GM04503 (cell line): ENCODE measurements around the gene NOTCH4.
"Not testable (repeated sequence)": the region's sequence is repeated elsewhere in the genome, so short reads cannot be mapped to it uniquely, and the experiment has no call there.

Source experiments
- DNase-seq: peaks from one replicate; pipeline ENCODE4 v3.0.0-alpha.2; 2012; ENCODE audit warnings: low read depth

NOTCH4 gene

GRCh38 chr6:32218167-32218566 is 5.7 kb downstream of the NOTCH4 start:
- DNase-seq: no peak

GRCh38 chr6:32216998-32217397 is 6.9 kb downstream of the NOTCH4 start:
- DNase-seq: no peak

GRCh38 chr6:32216285-32216684 is 7.6 kb downstream of the NOTCH4 start:
- no peak for DNase-seq

GRCh38 chr6:32215617-32216016 is 8.2 kb downstream of the NOTCH4 start:
- DNase-seq: no peak

- no peak for DNase-seq
Measured at GRCh38 chr6:32214126-32214525, 9.7 kb downstream of the NOTCH4 start.

GRCh38 chr6:32213649-32214048 is 10.2 kb downstream of the NOTCH4 start:
- DNase-seq: no peak

GRCh38 chr6:32212076-32212760 is 11.6 kb downstream of the NOTCH4 start:
- no peak for DNase-seq

- not testable (repeated sequence) for DNase-seq
Measured at GRCh38 chr6:32211432-32211831, 12.4 kb downstream of the NOTCH4 start.

GRCh38 chr6:32210191-32210601 is 13.7 kb downstream of the NOTCH4 start:
- DNase-seq: no peak

- DNase-seq: no peak
Measured at GRCh38 chr6:32208996-32209395, 14.9 kb downstream of the NOTCH4 start.

- DNase-seq: no peak
Measured at GRCh38 chr6:32204268-32204715, 19.6 kb downstream of the NOTCH4 start.

GRCh38 chr6:32203426-32204267 is 20.2 kb downstream of the NOTCH4 start:
- no peak for DNase-seq

GRCh38 chr6:32202186-32202585 is 21.7 kb downstream of the NOTCH4 start:
- no peak for DNase-seq

- DNase-seq: no peak
Measured at GRCh38 chr6:32200711-32201475, 23.0 kb downstream of the NOTCH4 start.

GRCh38 chr6:32198866-32199265 is 25.0 kb downstream of the NOTCH4 start:
- no peak for DNase-seq

GRCh38 chr6:32198345-32198696 is 25.5 kb downstream of the NOTCH4 start:
- DNase-seq: no peak

GRCh38 chr6:32196682-32197616 is 26.9 kb downstream of the NOTCH4 start:
- no peak for DNase-seq

- no peak for DNase-seq
Measured at GRCh38 chr6:32195902-32196681, 27.8 kb downstream of the NOTCH4 start.

- peak; percentile 98 for DNase-seq
Measured at GRCh38 chr6:32195652-32195901, 28.3 kb downstream of the NOTCH4 start.

- no peak for DNase-seq
Measured at GRCh38 chr6:32194825-32195651, 28.8 kb downstream of the NOTCH4 start.
